Hair follicle dermal papilla cell (primary cell): Measurements from ENCODE around the gene SEMA4B. TPM values are rescaled to one million over a fixed set of nuclear protein-coding genes. Genes with fewer than 3 reads are reported as not detected.

ENCODE experiments used
- small RNA-seq: library from RNA; depleted of rRNA; stranded (forward); fragments of <200 nt; gene quantifications from one replicate; pipeline ENCODE3, GENCODE V24; 2012
- total RNA-seq: library from RNA; depleted of rRNA; stranded (reverse); fragments of >200 nt; gene quantifications from 2 replicates; pipeline ENCODE4 v1.2.3, GENCODE V29; 2012

The SEMA4B gene, protein sequence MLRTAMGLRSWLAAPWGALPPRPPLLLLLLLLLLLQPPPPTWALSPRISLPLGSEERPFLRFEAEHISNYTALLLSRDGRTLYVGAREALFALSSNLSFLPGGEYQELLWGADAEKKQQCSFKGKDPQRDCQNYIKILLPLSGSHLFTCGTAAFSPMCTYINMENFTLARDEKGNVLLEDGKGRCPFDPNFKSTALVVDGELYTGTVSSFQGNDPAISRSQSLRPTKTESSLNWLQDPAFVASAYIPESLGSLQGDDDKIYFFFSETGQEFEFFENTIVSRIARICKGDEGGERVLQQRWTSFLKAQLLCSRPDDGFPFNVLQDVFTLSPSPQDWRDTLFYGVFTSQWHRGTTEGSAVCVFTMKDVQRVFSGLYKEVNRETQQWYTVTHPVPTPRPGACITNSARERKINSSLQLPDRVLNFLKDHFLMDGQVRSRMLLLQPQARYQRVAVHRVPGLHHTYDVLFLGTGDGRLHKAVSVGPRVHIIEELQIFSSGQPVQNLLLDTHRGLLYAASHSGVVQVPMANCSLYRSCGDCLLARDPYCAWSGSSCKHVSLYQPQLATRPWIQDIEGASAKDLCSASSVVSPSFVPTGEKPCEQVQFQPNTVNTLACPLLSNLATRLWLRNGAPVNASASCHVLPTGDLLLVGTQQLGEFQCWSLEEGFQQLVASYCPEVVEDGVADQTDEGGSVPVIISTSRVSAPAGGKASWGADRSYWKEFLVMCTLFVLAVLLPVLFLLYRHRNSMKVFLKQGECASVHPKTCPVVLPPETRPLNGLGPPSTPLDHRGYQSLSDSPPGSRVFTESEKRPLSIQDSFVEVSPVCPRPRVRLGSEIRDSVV
- total RNA-seq, result 8.4 and 9.2 TPM in 2 replicates

GRCh38 chr15:90201130-90201943 is at the start of gene SEMA4B:
Gene SEMA4B, plus strand, starts transcription at chr15:90201330. Its CDS starts 249 bp downstream, at chr15:90201579.

DNA sequence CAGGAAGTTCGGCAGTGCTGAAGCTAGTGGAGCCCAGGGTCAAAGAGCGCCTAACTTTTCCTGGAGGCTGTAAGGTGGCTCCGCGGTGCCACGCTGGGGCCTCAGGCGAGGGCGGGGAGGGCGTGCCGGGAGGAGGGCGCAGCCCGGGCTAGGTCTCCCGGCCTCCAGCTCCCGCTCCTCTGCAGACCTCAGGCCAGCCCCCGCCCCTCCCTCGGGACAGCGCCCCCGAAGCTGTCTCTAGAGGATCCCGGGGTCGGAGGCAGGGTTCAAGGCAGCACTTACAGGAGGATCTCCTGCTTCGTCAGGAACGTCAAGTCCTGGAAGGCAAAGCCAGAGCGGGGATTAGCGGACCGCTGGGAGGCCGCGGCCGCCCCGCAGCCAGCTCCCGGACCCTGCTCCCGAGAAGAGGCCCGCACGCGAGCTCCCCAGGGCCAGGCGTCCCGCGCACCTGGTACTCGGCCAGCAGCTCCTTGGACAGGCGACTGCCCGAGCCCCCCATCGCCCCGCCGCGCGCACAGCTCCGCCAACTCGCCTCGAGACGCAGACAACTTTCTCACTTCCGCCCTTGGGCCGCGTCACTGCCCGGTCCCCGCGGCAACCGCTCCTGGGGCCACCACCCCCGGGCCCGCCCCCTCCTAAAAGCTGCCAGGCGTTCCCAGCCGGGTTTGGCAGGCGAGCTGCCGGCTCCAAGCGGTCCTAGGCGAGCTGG is 32.4 kb downstream of the SEMA4B start, which contains the start of gene CIB1:
Gene CIB1, minus strand, starts transcription at position 555 of the 709 bp plus-strand sequence. Its CDS starts 56 bp downstream, at position 499.

DNA sequence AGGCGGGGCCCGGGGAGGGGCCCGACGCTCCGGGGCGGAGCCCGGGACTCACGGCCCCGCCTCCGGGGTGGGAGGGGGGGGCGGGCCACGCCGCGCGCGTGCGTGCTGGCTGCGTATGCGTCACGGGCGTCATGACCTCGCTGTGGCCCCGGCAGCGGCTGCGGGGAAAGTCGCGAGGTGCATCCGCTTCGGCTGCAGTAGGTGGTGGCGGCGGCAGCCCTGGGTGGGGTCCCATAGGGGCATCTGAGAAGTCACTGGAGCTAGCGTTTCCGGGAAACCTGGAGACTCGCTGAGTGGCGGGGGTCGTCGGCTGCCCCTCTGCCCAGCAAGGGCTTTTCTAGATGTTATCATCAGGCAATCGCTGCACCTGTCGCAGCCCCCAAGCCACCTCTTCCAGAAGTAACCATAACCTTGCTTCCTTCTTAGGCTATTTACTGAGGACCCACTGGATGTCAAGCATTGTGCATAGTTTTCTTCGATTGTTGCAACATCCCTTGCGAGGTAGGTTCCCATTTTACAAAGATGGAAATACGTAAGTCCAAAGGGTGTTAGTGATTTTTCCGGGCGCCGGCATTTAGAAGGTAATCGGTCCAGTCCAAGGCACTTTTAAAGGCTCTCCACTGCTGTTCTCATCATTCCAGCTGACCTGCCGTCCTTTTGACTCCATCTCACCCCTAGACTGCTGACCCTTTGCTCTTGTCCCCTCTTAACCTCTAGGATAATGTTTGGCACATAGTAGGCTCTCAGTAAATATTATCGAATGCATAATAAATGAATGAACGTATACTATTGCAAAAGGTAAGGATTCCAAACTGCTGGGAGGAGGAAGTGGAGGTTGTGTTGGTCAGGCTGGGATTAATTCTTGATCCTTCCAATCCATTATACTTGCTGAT is 33.2 kb downstream of the SEMA4B start, which contains the start of gene GDPGP1:
Gene GDPGP1, plus strand, starts transcription at position 114 of the 893 bp plus-strand sequence. CDS start 6,700 bp downstream, outside the sequence.

DNA sequence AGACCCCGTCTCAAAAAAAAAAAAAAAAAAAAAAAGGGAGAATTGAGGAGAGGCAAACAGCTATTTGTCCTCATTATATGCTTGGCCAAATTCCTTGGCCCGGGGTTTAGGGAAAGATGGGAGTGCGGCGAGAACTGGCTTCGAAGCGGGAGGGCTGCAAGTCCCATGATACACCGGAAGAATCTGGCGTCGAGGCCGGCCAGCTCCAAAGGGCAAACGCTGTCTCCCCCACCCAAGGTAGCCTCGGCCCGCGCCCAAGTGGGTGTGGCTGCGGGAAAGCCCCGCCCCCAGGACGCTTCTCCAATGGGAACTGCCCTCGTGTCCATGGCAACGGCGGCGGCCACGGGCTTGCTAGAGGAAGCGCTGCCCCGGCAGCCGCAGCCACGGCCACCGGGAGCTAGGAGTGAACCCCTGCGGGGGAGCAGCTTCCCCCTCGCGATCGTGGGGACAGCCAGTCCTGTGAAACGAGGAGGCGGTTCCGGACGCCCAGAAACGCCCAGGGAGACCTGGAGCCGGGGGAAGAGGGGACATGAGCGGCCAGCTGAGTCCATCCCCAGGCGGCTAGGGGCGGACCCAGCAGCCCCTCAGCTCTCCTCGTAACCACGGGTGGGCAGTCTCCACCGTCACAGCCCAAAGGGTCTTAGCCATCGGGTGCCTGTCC is 48.2 kb downstream of the SEMA4B start, which contains the start of gene TTLL13:
Gene TTLL13, plus strand, starts transcription at position 354 of the 661 bp plus-strand sequence. CDS start 1,075 bp downstream, outside the sequence.

DNA sequence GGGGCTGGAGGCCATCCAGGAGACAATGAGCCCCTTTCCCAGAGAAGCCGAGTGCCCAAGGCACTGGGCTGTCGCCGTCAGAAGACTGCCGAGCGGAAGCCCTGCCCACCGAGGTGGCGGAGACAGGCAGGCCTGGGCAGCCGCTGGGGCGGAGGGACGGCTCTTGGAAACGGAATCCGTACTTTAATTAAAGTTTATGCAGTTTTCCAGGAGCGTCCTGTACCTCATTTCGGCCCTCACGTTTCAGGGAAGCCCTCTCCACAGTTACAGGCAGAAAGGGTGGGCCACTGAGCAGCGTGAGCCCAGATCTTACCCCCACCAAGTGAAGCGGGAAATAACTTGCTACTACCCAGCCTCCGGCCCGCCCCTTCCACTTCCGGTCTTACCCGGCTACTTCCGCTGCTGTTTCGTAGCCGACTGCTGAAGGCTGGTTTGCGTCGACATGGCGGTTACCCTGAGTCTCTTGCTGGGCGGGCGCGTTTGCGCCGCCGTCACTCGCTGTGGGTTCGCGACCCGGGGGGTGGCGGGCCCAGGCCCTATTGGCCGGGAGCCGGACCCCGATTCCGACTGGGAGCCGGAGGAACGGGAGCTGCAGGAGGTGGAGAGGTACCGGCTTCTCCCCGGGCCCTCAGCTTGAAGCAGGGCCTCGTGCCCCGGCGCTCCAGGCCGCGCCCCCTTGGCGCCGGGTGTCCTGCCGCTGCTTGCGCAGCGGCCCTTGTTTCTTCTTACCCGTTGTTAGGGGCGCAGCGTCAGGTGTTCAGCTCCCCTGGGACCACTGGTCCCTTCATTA is 64.3 kb downstream of the SEMA4B start, which contains the start of gene NGRN:
Gene NGRN, plus strand, starts transcription at position 402 of the 790 bp plus-strand sequence. Its CDS starts 41 bp downstream, at position 443.

Small RNA genes lying within 50 kb of the gene (small RNA-seq; reads per million reads assigned to genes)
- gene RN7SL346P, result not detected

Other genes with a start within 250 kb of the SEMA4B start
- 19.7 and 25.2 TPM in 2 replicates for gene ZNF710, start 200.0 kb upstream of the SEMA4B start, total RNA-seq
- 114 and 153 TPM in 2 replicates for gene IDH2, start 98.9 kb upstream of the SEMA4B start, total RNA-seq
- 13.5 and 15.9 TPM in 2 replicates for gene CIB1, start 32.6 kb downstream of the SEMA4B start, total RNA-seq
- gene GDPGP1, start 32.9 kb downstream of the SEMA4B start, total RNA-seq, result 4.5 and 7.5 TPM in 2 replicates
- gene TTLL13, start 48.2 kb downstream of the SEMA4B start, total RNA-seq, result 0.16 TPM in 1 of 2 replicates, not detected in the other
- gene NGRN, start 64.3 kb downstream of the SEMA4B start, total RNA-seq, result 72.7 and 73.5 TPM in 2 replicates
- 0.85 and 1.9 TPM in 2 replicates for gene ZNF774, start 151.0 kb downstream of the SEMA4B start, total RNA-seq
- gene IQGAP1, start 186.9 kb downstream of the SEMA4B start, total RNA-seq, result 233 and 273 TPM in 2 replicates